MM.1S (cell line): ENCODE data around the gene HES5.

Experiments
- DNase-seq: peaks from one replicate; pipeline ENCODE4 v3.0.0-alpha.2; 2015
- H2AFZ ChIP-seq: fragments of 300-600 bp; sonication (generic); 2 replicates; pipeline ENCODE4 v1.6.0; 2016; ENCODE audit warnings: antibody characterized with exemption, low read length
- H3F3A ChIP-seq: fragments of 300-600 bp; sonication (generic); 2 replicates; pipeline ENCODE4 v1.6.1; 2016; ENCODE audit warnings: mild to moderate bottlenecking, antibody characterized with exemption, low read length, moderate library complexity, mixed read lengths; ENCODE audit not compliant: insufficient read depth
- H3K27ac ChIP-seq: fragments of 300-600 bp; sonication (generic); 2 replicates; pipeline ENCODE4 v1.5.1; 2016; ENCODE audit warnings: mild to moderate bottlenecking, low read length
- H3K27me3 ChIP-seq: fragments of 300-600 bp; sonication (generic); replicated peaks from 2 replicates; pipeline ENCODE4 v1.6.0; 2016; ENCODE audit warnings: low read length; ENCODE audit not compliant: insufficient read depth
- H3K36me3 ChIP-seq: fragments of 300-600 bp; sonication (generic); replicated peaks from 2 replicates; pipeline ENCODE4 v1.6.1; 2016; ENCODE audit warnings: mild to moderate bottlenecking, low read length, mixed read lengths; ENCODE audit not compliant: insufficient read depth
- H3K4me1 ChIP-seq: fragments of 300-600 bp; sonication (generic); 2 replicates; pipeline ENCODE4 v1.6.1; 2016; ENCODE audit warnings: low read length, mixed read lengths
- H3K4me2 ChIP-seq: fragments of 300-600 bp; sonication (generic); 2 replicates; pipeline ENCODE4 v1.6.0; 2016; ENCODE audit warnings: low read depth, low read length
- H3K4me3 ChIP-seq: fragments of 300-600 bp; sonication (generic); 2 replicates; pipeline ENCODE4 v1.5.1; 2016; ENCODE audit warnings: low read length, mixed read lengths
- H3K79me2 ChIP-seq: fragments of 300-600 bp; sonication (generic); 2 replicates; pipeline ENCODE4 v1.6.1; 2016; ENCODE audit warnings: mixed run types, low read length, mixed read lengths
- H3K9ac ChIP-seq: fragments of 300-600 bp; sonication (generic); 2 replicates; pipeline ENCODE4 v1.6.1; 2016; ENCODE audit warnings: low read length, mixed read lengths
- H3K9me2 ChIP-seq: fragments of 300-600 bp; sonication (generic); replicated peaks from 2 replicates; pipeline ENCODE4 v1.6.1; 2016; ENCODE audit warnings: mild to moderate bottlenecking, low read length, mixed read lengths; ENCODE audit not compliant: insufficient read depth
- H3K9me3 ChIP-seq: fragments of 300-600 bp; sonication (generic); replicated peaks from 2 replicates; pipeline ENCODE4 v1.6.1; 2016; ENCODE audit warnings: mild to moderate bottlenecking, low read length, mixed read lengths; ENCODE audit not compliant: insufficient read depth
- H4K20me1 ChIP-seq: fragments of 300-600 bp; sonication (generic); 2 replicates; pipeline ENCODE4 v1.6.1; 2016; ENCODE audit warnings: mild to moderate bottlenecking, low read length, moderate library complexity, mixed read lengths; ENCODE audit not compliant: insufficient read depth
- EZH2 ChIP-seq: fragments of 300-600 bp; sonication (generic); optimal IDR thresholded peaks from 2 replicates; pipeline ENCODE3; 2017; ENCODE audit warnings: low read depth, mild to moderate bottlenecking, antibody characterized with exemption, low read length, mixed read lengths
- EZH2phosphoT487 ChIP-seq: fragments of 300-600 bp; sonication (generic); IDR thresholded peaks from 2 replicates; pipeline ENCODE4 v1.6.1; 2018; ENCODE audit warnings: antibody characterized with exemption, low read length
- TF ChIP-seq, protein P1 (sequence below): fragments of 300-600 bp; sonication (generic); IDR thresholded peaks from 2 replicates; pipeline ENCODE4 v1.5.1; 2016; ENCODE audit warnings: antibody characterized with exemption, low read length, mixed read lengths

The HES5 gene

DNA sequence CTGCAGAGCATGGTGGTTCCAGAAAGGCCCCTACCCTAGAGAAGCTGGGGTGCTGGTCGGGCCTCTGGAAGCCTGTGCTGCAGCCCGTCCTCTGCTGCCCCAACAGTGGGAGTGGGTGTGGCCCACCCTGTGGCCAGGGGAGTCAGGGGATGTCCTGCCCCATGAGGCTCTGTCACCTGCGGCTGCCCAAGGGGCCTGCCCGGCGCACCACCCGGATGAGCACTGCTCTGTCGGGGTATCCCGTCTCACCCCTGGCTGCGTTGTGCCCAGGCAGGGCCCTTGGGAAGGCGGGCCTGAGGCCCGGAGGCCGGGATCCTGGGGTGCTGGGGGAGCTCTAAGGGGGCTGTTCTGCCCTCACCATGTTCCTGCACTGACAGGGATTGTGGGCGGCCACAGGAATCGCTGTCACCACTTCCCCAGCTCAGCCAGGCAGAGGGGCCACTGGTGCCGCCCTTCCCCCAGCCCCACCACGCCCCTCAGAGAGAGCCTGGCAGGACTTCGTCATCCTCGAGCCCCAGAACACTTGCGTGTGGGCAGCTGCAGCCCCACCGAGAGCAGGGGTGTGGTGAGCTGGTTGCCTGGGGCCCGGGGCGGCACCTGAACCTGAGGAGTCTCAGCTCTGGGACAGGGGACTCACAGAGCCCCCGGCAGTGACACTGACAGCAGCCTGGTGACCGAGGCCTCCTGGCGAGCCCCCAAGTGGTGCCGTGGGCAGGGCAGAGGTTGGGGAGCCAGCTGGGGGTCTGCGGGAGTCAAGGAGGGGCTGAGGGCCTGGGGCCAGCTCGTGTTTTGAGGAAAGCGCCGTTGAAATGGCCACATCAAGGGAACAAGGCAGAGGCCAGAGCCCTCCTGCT lies 23.8 kb downstream of the HES5 start:
- H3K4me3 ChIP-seq = no peak overlapping the region
- no peak overlapping the region for H2AFZ ChIP-seq
- H3K4me2 ChIP-seq = no peak overlapping the region
- no peak overlapping the region for H3K27ac ChIP-seq
- no peaks in the 10 kb centered on the region for H4K20me1 ChIP-seq
- no peaks in the 10 kb centered on the region for H3K36me3 ChIP-seq
- no peaks in the 10 kb centered on the region for H3K4me1 ChIP-seq
- no peaks in the 10 kb centered on the region for H3F3A ChIP-seq
- no peak for DNase-seq
- no peaks in the 10 kb centered on the region for H3K9me3 ChIP-seq
- TF ChIP-seq EZH2 (no peak), EZH2phosphoT487 (no peak)
- TF ChIP-seq, protein P1, sequence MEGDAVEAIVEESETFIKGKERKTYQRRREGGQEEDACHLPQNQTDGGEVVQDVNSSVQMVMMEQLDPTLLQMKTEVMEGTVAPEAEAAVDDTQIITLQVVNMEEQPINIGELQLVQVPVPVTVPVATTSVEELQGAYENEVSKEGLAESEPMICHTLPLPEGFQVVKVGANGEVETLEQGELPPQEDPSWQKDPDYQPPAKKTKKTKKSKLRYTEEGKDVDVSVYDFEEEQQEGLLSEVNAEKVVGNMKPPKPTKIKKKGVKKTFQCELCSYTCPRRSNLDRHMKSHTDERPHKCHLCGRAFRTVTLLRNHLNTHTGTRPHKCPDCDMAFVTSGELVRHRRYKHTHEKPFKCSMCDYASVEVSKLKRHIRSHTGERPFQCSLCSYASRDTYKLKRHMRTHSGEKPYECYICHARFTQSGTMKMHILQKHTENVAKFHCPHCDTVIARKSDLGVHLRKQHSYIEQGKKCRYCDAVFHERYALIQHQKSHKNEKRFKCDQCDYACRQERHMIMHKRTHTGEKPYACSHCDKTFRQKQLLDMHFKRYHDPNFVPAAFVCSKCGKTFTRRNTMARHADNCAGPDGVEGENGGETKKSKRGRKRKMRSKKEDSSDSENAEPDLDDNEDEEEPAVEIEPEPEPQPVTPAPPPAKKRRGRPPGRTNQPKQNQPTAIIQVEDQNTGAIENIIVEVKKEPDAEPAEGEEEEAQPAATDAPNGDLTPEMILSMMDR = no peak
- H3K9me2 ChIP-seq = no peaks in the 10 kb centered on the region
- H3K79me2 ChIP-seq = no peaks in the 10 kb centered on the region
- no peak overlapping the region for H3K9ac ChIP-seq
- peaks cover 17% of the 10 kb centered on the region for H3K27me3 ChIP-seq

DNA sequence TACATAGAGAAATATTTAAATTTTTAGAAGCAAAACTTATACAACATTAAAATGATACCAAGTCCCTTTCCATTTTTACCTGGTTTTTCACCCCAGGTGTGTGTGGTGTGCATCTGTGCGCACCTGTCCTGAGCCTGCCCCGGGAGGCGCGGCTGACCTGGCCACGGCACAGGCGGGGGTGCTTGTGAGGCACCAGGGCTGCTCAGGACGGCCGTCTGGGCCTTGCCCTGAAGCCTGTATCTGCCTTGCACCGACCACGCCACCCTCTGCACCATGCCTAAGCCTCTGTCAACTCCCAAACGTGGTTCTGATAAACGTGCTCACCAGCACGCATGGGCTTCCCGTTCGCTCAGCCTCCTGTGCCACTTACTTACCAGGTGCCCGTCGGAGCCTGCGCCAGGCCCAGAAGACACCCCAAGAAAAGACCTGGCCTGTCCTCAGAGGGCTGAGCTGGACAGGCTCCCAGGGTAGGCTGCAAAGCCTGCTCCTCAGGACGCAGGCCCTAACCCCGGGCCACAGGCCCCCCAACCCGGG lies 24.5 kb downstream of the HES5 start:
- DNase-seq = no peak
- Histone ChIP-seq H3K4me3 (no peak overlapping the region), H3K4me2 (no peak overlapping the region), H3K9me2 (no peaks in the 10 kb centered on the region), H3K27me3 (peaks cover 21% of the 10 kb centered on the region), H3K9me3 (no peaks in the 10 kb centered on the region), H3K79me2 (no peaks in the 10 kb centered on the region), H2AFZ (no peak overlapping the region), H3F3A (no peaks in the 10 kb centered on the region), H3K4me1 (no peaks in the 10 kb centered on the region), H4K20me1 (no peaks in the 10 kb centered on the region), H3K27ac (no peak overlapping the region), H3K9ac (no peak overlapping the region), H3K36me3 (no peaks in the 10 kb centered on the region)
- TF ChIP-seq, protein P1 = no peak
- TF ChIP-seq EZH2 (no peak), EZH2phosphoT487 (no peak)

DNA sequence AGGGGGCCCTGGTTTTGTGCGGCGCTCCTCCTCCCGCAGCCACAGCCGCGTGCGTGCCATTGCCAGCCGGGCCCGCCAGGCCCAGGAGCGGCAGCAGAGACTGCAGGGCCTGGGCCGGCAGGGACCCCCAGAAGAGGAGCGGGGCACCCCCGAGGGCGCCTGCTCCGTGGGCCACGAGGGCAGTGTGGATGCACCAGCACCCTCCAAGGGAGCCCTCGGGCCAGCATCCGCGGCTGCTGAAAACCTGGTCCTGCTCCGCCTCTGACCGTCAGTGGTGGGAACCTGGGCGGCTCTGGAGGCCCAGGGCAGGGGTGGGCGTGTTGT lies 25.2 kb downstream of the HES5 start:
- no peaks in the 10 kb centered on the region for H3K9me2 ChIP-seq
- DNase-seq = no peak
- no peaks in the 10 kb centered on the region for H3K79me2 ChIP-seq
- no peak overlapping the region for H3K4me3 ChIP-seq
- no peak overlapping the region for H3K4me2 ChIP-seq
- no peak overlapping the region for H3K27ac ChIP-seq
- TF ChIP-seq EZH2phosphoT487 (no peak), EZH2 (no peak)
- TF ChIP-seq, protein P1 = no peak
- no peak overlapping the region for H3K9ac ChIP-seq
- H3K36me3 ChIP-seq = no peaks in the 10 kb centered on the region
- no peaks in the 10 kb centered on the region for H3K9me3 ChIP-seq
- peaks cover 21% of the 10 kb centered on the region for H3K27me3 ChIP-seq
- no peaks in the 10 kb centered on the region for H3F3A ChIP-seq
- H3K4me1 ChIP-seq = no peaks in the 10 kb centered on the region
- no peak overlapping the region for H2AFZ ChIP-seq
- H4K20me1 ChIP-seq = no peaks in the 10 kb centered on the region
